GM12891 (cell line): ENCODE data around the gene RNFT2.

Source experiments
- PAX5 ChIP-seq: IDR thresholded peaks from 2 replicates; pipeline ENCODE4 v1.6.1; 2011; ENCODE audit warnings: low read length, moderate library complexity, mild to moderate bottlenecking; ENCODE audit not compliant: insufficient read depth, severe bottlenecking
- POLR2A ChIP-seq: IDR thresholded peaks from 2 replicates; pipeline ENCODE4 v1.6.1; 2011; ENCODE audit warnings: low read depth, low read length, control low read depth
- POLR2AphosphoS5 ChIP-seq: IDR thresholded peaks from 2 replicates; pipeline ENCODE4 v1.6.1; 2011; ENCODE audit warnings: low read depth, low read length, control low read depth
- SPI1 ChIP-seq: IDR thresholded peaks from 2 replicates; pipeline ENCODE4 v1.6.1; 2011; ENCODE audit warnings: low read depth, low read length, control low read depth
- TAF1 ChIP-seq: IDR thresholded peaks from 2 replicates; pipeline ENCODE4 v1.6.1; 2011; ENCODE audit warnings: low read depth, low read length, control low read depth

DNA sequence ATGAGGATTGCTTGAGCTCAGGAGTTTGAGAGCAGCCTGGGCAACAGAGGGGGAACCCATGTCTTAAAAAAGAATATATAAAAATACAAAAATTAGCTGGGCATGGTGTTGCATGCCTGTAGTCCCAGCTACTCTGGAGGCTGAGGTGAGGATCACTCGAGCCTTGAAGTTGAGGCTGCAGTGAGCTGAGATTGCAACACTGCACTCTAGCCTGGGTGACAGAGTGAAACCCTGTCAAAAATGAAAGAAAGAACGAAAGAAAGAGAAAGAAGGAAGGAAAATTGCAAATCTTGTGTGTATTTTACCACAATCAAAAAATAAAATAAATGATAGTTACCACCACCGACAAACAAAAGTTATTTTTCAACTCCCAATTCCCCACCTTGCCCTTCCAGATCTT, 45.5 kb upstream of the RNFT2 start:
- TF ChIP-seq POLR2AphosphoS5 (no peak), POLR2A (no peak), TAF1 (no peak), PAX5 (no peak), SPI1 (no peak)
